SKM-1 treated with dmso at 0.1 percent for 144 hours (cell line): ENCODE results near the gene NEURL3.
A peak's percentile ranks its signal among the peaks of the same experiment; 100 is the strongest.

Experiments used
- DNase-seq: peaks from one replicate; lab custom pipeline; 2025; ENCODE audit not compliant: unreplicated experiment; lab: John Stamatoyannopoulos, UW

Gene NEURL3

GRCh38 chr2:96540136-96540535 lies 35.0 kb upstream of the NEURL3 start:
- no peak for DNase-seq

GRCh38 chr2:96539215-96539920 lies 34.2 kb upstream of the NEURL3 start:
- DNase-seq = no peak

GRCh38 chr2:96538487-96539214 lies 33.5 kb upstream of the NEURL3 start:
- DNase-seq = no peak

GRCh38 chr2:96537734-96538486 lies 32.8 kb upstream of the NEURL3 start:
- DNase-seq = no peak

- peak; percentile 95 for DNase-seq
Measured at GRCh38 chr2:96537066-96537733, 32.0 kb upstream of the NEURL3 start.

GRCh38 chr2:96536445-96537065 lies 31.4 kb upstream of the NEURL3 start, which contains the start of gene ARID5A:
Gene ARID5A, plus strand, starts transcription at chr2:96536752. Its CDS starts 75 bp downstream, at chr2:96536827.
- DNase-seq = peak; percentile 82

GRCh38 chr2:96535331-96535730 lies 30.2 kb upstream of the NEURL3 start:
- no peak for DNase-seq

GRCh38 chr2:96534701-96535181 lies 29.6 kb upstream of the NEURL3 start:
- DNase-seq = no peak

GRCh38 chr2:96534141-96534540 lies 29.0 kb upstream of the NEURL3 start:
- DNase-seq = no peak

- DNase-seq = peak; percentile 76
Measured at GRCh38 chr2:96533292-96534073, 28.3 kb upstream of the NEURL3 start.

GRCh38 chr2:96532641-96533291 lies 27.6 kb upstream of the NEURL3 start:
- DNase-seq = no peak

GRCh38 chr2:96531872-96532505 lies 26.8 kb upstream of the NEURL3 start:
- peak; percentile 75 for DNase-seq

- DNase-seq = no peak
Measured at GRCh38 chr2:96531366-96531765, 26.2 kb upstream of the NEURL3 start.

GRCh38 chr2:96530474-96531357 lies 25.6 kb upstream of the NEURL3 start:
- DNase-seq = no peak

- no peak for DNase-seq
Measured at GRCh38 chr2:96530144-96530430, 24.9 kb upstream of the NEURL3 start.

- no peak for DNase-seq
Measured at GRCh38 chr2:96529376-96530143, 24.4 kb upstream of the NEURL3 start.

GRCh38 chr2:96528700-96529375 lies 23.7 kb upstream of the NEURL3 start:
- no peak for DNase-seq
